Karpas-422 (cell line): ENCODE data around the gene FBXL4. TPM values are rescaled to one million over a fixed set of nuclear protein-coding genes. Genes with fewer than 3 reads are reported as not detected.

Source experiments
- DNase-seq: peaks from one replicate; pipeline ENCODE4 v3.0.0-alpha.2; 2015
- H2AFZ ChIP-seq: fragments of 200-600 bp; sonication (generic); 2 replicates; pipeline ENCODE4 v1.6.1; 2014; ENCODE audit warnings: antibody characterized with exemption, low read length, mixed read lengths
- H3K27ac ChIP-seq: fragments of 200-600 bp; sonication (generic); 2 replicates; pipeline ENCODE4 v1.5.1; 2014; ENCODE audit warnings: mild to moderate bottlenecking, low read length, moderate library complexity
- H3K27me3 ChIP-seq: fragments of 200-600 bp; sonication (generic); 2 replicates; pipeline ENCODE4 v1.6.1; 2014; ENCODE audit warnings: low read length, mixed read lengths
- H3K36me3 ChIP-seq: fragments of 200-600 bp; sonication (generic); 2 replicates; pipeline ENCODE4 v1.6.1; 2014; ENCODE audit warnings: low read length, mixed read lengths; ENCODE audit not compliant: insufficient read depth
- H3K4me1 ChIP-seq: fragments of 200-600 bp; sonication (generic); 2 replicates; pipeline ENCODE4 v1.6.1; 2014; ENCODE audit warnings: mild to moderate bottlenecking, low read length, mixed read lengths
- H3K4me2 ChIP-seq: fragments of 200-600 bp; sonication (generic); 2 replicates; pipeline ENCODE4 v1.6.1; 2014; ENCODE audit warnings: low read length, low read depth, mild to moderate bottlenecking; ENCODE audit not compliant: poor library complexity, severe bottlenecking
- H3K4me3 ChIP-seq: fragments of 200-600 bp; sonication (generic); 2 replicates; pipeline ENCODE4 v1.5.1; 2014; ENCODE audit warnings: mild to moderate bottlenecking, antibody characterized with exemption, low read length, mixed read lengths
- H3K79me2 ChIP-seq: fragments of 200-600 bp; sonication (generic); 2 replicates; pipeline ENCODE4 v1.6.1; 2014; ENCODE audit warnings: mild to moderate bottlenecking, low read length, mixed read lengths
- H3K9ac ChIP-seq: fragments of 200-600 bp; sonication (generic); 2 replicates; pipeline ENCODE4 v1.6.0; 2014; ENCODE audit warnings: low read length
- H3K9me2 ChIP-seq: fragments of 200-600 bp; sonication (generic), shearing (Covaris generic); replicated peaks from 2 replicates; pipeline ENCODE4 v1.6.0; 2014; ENCODE audit warnings: mild to moderate bottlenecking, low read length, moderate library complexity; ENCODE audit not compliant: insufficient read depth
- H3K9me3 ChIP-seq: fragments of 300-700, 200-600 bp; sonication (generic); 2 replicates; pipeline ENCODE4 v1.6.1; 2014; ENCODE audit warnings: low read length, mixed read lengths
- H4K20me1 ChIP-seq: fragments of 200-600 bp; sonication (generic); 2 replicates; pipeline ENCODE4 v1.6.1; 2014; ENCODE audit warnings: mild to moderate bottlenecking, antibody characterized with exemption, low read length, low read depth; ENCODE audit not compliant: insufficient read depth
- total RNA-seq: library from RNA; depleted of rRNA; stranded (reverse); fragments of >200 nt; shearing (Covaris generic); gene quantifications from 2 replicates; pipeline ENCODE4 v1.2.3, GENCODE V29; 2014; ENCODE audit warnings: low replicate concordance

The FBXL4 gene
- total RNA-seq, 1 experiment from 2014 or later = 32.2 TPM

DNA sequence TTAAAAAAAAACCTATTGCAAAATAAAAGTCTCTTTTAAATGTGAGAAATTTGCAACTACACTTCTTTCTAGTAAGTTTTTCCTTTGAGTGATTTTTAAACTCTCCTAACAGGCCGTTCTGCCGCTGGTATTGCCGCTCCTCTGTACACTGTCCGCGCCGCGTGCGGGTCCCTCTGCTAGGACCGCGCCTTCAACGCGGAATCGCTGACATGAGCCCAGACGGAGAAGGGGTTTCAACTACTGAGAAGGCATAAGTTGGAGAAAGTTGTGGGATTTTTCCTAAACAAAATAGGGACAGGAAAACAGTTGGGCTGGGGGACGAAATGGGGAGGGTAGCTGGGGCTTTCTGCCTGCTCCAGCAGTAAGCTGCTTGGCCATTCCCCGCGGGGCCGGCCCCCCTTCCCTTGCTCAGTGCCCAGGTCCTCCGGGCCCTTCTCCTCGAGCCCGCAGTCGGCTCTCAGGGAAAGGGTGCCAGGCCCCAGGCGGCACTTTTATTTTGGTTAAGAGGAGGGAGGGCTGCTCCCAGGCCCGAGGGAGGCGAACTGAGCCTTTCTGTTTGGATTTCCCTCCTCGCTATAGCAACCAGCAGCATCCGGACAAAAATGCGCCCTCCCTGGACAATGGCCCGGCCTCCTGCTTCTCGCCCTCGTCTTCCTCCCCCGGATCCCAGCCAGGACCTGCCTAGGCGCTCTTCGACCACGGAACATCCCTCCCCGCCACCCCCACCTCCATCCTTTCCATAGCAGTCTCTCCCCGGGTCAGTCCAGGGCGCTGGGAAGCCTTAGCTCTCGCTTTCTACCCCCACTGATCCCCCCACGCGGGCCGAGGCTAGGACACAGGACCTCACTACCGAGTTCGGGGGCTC, 120.2 kb downstream of the FBXL4 start:
- DNase-seq = no peak

DNA sequence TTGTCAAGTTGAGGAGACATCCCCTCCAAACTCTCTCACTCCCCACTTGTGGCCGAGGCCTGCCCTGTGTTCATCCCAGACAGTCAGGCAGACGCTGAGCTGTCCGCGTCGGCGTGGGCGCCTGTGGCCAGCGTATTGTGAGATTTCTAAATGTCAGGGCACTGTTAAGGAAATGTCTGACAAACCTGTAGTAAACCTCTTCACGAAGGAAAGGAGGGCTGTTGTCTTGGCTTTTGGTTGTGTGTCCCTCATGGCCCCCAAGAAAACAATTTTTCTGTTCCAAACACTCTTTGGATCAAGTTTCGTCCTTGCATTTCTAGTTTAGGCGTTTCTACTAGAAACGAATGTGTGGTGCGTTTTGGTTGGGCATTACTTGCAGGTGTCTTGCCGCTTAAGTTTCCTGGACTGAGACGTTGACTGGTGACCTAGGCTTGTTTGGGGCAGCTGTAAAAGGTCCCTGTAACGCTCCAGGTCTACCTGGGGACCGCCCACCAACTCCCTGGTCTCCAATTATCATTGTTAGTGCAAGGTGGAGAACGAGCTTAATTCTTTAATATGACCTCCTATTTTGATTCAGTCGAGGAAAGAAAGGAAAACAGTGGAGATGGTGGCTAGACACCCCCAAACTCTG, 122.0 kb downstream of the FBXL4 start:
- H4K20me1 ChIP-seq = no peaks in the 10 kb centered on the region
- no peak for DNase-seq
- peaks cover 3% of the 10 kb centered on the region; the same call in 1 of the 2 replicates for H3K9me2 ChIP-seq

More for the DNA sequence above, 120.2 kb downstream of the FBXL4 start:
- no peaks in the 10 kb centered on the region for H3K79me2 ChIP-seq
- H3K9me2 ChIP-seq = no peaks in the 10 kb centered on the region
- no peak overlapping the region for H2AFZ ChIP-seq
- H3K36me3 ChIP-seq = no peaks in the 10 kb centered on the region
- H3K9ac ChIP-seq = no peak overlapping the region
- no peak overlapping the region for H3K4me3 ChIP-seq
- no peaks in the 10 kb centered on the region for H3K27me3 ChIP-seq
- no peaks in the 10 kb centered on the region for H4K20me1 ChIP-seq
- H3K9me3 ChIP-seq = no peaks in the 10 kb centered on the region
- H3K4me1 ChIP-seq = no peaks in the 10 kb centered on the region
- H3K4me2 ChIP-seq = no peak overlapping the region
- no peak overlapping the region for H3K27ac ChIP-seq

DNA sequence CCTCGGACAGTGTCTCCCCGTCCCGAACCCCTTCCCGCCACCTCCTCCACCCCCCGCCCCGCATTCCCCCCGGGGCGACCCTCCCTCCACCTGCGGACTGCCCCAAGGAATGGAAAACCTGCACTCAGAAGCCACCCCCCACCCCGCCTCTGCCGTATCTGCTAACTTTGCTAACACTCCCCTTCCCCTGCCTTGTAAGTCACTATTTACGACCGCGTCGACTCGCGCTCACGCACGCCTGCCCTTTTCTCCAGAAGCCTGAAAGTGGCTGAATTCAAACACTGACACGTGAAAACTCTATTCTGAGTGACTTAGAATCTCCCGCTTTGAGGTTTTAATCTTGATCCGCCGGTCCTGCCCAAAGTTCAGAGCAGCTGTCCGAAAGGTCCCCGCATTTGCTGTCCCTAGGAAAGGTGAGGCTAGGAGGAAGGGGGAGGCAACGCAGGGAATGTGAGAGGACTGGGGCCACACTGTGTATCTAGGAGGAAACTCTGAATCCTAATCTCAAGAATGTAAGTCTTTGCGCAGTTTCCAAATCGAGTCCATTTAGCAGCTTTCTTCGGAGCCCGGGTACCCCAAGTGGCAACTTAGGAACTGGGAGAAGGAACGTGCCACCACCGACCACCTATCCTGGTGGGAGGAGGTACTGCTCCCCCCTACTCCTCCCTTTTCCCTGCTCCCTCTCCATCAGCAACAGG, 122.7 kb downstream of the FBXL4 start:
- H4K20me1 ChIP-seq = no peaks in the 10 kb centered on the region
- H3K4me1 ChIP-seq = peaks cover 7% of the 10 kb centered on the region
- H3K27me3 ChIP-seq = no peaks in the 10 kb centered on the region
- H3K4me2 ChIP-seq = no peak overlapping the region
- no peaks in the 10 kb centered on the region for H3K79me2 ChIP-seq
- H3K9me3 ChIP-seq = no peaks in the 10 kb centered on the region
- H3K9me2 ChIP-seq = peaks cover 3% of the 10 kb centered on the region; the same call in 1 of the 2 replicates
- no peak overlapping the region for H2AFZ ChIP-seq
- DNase-seq = no peak
- H3K4me3 ChIP-seq = no peak overlapping the region
- no peaks in the 10 kb centered on the region for H3K36me3 ChIP-seq
- H3K9ac ChIP-seq = no peak overlapping the region
- H3K27ac ChIP-seq = no peak overlapping the region

More for the DNA sequence above, 122.0 kb downstream of the FBXL4 start:
- no peaks in the 10 kb centered on the region for H3K36me3 ChIP-seq
- no peak overlapping the region for H3K4me2 ChIP-seq
- H3K4me1 ChIP-seq = peaks cover under 1% of the 10 kb centered on the region; the same call in 1 of the 2 replicates
- no peak overlapping the region for H3K4me3 ChIP-seq
- H3K27ac ChIP-seq = no peak overlapping the region
- H3K9me3 ChIP-seq = no peaks in the 10 kb centered on the region
- no peaks in the 10 kb centered on the region for H3K27me3 ChIP-seq
- no peak overlapping the region for H3K9ac ChIP-seq
- H3K79me2 ChIP-seq = no peaks in the 10 kb centered on the region
- no peak overlapping the region for H2AFZ ChIP-seq

DNA sequence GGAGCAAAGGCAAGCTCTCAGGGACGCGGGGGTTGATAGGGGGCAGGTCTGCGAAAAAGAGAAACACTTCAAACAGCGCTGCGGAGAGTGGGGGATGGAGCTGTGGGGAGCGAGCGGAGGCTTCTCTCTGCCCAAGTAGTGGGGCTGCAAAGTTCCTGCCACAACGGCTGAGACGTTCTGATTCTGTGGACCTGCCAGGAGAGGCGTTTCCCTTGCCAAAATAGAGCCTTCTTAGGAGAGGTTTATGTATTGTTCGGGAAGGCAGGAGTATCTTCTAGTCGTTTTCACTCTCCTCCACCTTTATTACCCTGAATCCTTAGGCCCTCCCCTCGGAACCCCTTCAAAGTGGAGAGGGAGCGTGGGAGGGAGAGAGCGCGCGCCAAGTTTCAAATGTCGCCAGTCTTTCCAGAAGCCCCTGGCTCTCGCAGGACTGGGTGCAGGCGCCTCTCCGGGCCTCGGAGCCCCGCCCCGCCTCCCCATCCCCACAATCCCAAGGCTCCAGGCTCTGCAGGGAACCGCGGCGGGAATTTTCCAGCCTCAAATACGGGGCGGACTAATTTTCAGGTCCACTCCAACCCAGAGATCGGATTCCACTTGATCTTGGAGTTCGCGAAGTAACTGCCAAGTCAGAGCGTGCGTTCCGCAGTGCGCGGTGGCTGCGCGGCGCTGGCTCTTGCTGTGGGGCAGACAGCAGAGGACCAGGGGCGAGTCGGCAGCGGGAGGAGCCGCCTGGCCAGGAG, 123.4 kb downstream of the FBXL4 start:
- Histone ChIP-seq H3K9ac (no peak overlapping the region), H3K9me2 (peaks cover 3% of the 10 kb centered on the region; the same call in 1 of the 2 replicates), H3K4me1 (peaks cover 10% of the 10 kb centered on the region), H3K4me2 (no peak overlapping the region), H3K79me2 (no peaks in the 10 kb centered on the region), H2AFZ (no peak overlapping the region), H3K36me3 (no peaks in the 10 kb centered on the region), H3K4me3 (no peak overlapping the region), H3K9me3 (no peaks in the 10 kb centered on the region), H3K27ac (no peak overlapping the region), H4K20me1 (no peaks in the 10 kb centered on the region), H3K27me3 (no peaks in the 10 kb centered on the region)
- no peak for DNase-seq

DNA sequence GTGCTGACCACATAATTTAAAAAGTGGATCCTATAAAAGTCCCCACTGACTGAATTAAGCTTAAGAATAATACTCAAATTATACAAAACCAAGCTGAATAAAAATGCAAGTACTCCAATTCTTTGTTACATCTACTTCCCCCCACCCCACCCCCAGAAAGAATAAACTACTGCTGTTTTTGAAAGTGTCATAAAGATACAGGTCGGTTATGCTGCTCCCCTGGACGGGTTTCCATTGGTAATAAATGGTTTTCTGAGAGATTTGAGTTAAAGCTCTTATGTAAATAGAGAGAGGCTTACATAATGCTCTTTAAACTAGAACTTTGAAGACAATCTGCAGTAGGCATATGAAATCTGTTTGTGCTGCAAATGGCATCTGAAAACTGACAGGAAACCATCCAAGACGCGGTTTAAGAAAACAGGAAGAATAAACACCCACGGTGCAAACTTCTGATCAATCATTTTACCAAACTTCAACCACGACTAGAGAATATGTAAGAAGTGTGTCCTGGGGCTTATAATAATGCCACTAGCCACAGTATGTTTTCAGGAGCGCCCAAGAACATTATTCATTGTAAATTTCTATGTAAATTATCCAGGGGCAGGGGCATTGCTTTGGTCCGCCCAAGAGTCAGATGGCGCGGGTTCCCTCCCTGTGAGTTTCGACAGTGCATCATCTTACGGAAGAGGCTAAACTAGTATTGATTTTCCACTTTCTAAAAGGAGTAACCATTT, 124.2 kb downstream of the FBXL4 start:
- Histone ChIP-seq H3K4me1 (peaks cover 10% of the 10 kb centered on the region), H3K9me3 (no peaks in the 10 kb centered on the region), H3K27ac (no peak overlapping the region), H3K4me3 (no peak overlapping the region), H3K27me3 (no peaks in the 10 kb centered on the region), H3K4me2 (no peak overlapping the region), H3K36me3 (no peaks in the 10 kb centered on the region), H3K9me2 (peaks cover 3% of the 10 kb centered on the region; the same call in 1 of the 2 replicates), H3K79me2 (no peaks in the 10 kb centered on the region), H2AFZ (no peak overlapping the region), H4K20me1 (no peaks in the 10 kb centered on the region), H3K9ac (no peak overlapping the region)
- DNase-seq = no peak

DNA sequence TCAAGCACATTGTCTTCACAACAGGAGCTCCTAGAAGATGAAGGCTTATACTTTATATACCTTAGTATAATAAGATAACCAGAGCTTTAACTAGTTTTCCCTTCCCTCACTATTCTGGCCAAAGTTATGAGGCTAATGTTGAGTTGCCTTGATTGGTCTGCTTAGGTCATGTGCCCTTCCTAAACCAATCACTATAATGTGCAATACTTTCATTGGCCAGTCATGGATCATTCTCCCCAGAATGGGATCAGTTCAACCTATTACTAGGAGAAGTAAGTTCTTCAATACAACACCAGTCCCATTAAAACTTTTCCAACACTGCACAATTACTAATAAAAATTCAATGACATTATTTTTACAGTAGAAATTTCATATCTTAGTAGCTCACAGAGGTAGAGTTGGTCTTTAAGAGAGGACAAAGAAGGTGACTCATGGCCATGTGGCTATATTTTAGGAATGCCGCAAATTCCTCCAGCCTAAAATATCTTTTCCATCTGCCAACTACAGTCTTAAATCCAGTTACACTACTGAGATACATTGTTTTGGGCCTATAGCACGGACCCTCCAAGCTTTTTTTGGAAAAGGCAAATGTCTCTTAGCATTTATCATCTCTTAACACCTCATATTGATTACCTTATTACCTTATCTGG, 125.9 kb downstream of the FBXL4 start:
- Histone ChIP-seq H3K9me3 (no peaks in the 10 kb centered on the region), H2AFZ (no peak overlapping the region), H3K79me2 (no peaks in the 10 kb centered on the region), H3K9ac (no peak overlapping the region), H3K4me1 (peaks cover 10% of the 10 kb centered on the region), H3K27me3 (no peaks in the 10 kb centered on the region), H3K27ac (no peak overlapping the region), H3K9me2 (peaks cover 3% of the 10 kb centered on the region; the same call in 1 of the 2 replicates), H4K20me1 (no peaks in the 10 kb centered on the region), H3K4me2 (no peak overlapping the region), H3K4me3 (no peak overlapping the region), H3K36me3 (no peaks in the 10 kb centered on the region)
- DNase-seq = no peak
